Measurements from ENCODE around the gene COL6A3. TPM values are rescaled to one million over a fixed set of nuclear protein-coding genes. Genes with fewer than 3 reads are reported as not detected.

The COL6A3 gene
- total and polyA plus RNA-seq, 2 of the 13 experiments (the other 11 are each of a cell fraction or from before 2014, with no cell fraction given), result 0.03 TPM; not detected in 1

GRCh38 chr2:237445611-237446337, 31.8 kb upstream of the COL6A3 start:
- Histone ChIP-seq H3K27ac (ENCODE audit: extremely low read length, insufficient read depth, low read length) (no peak overlapping the region), H3K4me3 (replicated peaks in 1 of 3; ENCODE audit: insufficient read depth in 1 of 3, low read depth in 2 of 3, low read length in 3 of 3) (no peak overlapping the region), H2AFZ (ENCODE audit: low read length) (no peak overlapping the region), H3K27me3 (ENCODE audit: control insufficient read depth in 1 of 2, insufficient read depth in 2 of 2, low read length in 2 of 2) (peaks cover 2 to 44% of the 10 kb centered on the region in 2 experiments; a peak in 4 of 5 replicates), H3K9ac (ENCODE audit: insufficient read depth, low read depth, low read length) (no peak overlapping the region), H3K9me3 (ENCODE audit: low read length) (no peaks in the 10 kb centered on the region), H4K20me1 (ENCODE audit: insufficient read depth, low read length) (peaks cover 2% of the 10 kb centered on the region; the same call in 1 of the 2 replicates), H3K4me1 (ENCODE audit: insufficient read depth, low read length) (peaks cover 6% of the 10 kb centered on the region; the same call in 1 of the 2 replicates), H3K4me2 (ENCODE audit: low read depth, low read length) (no peak overlapping the region), H3K36me3 (replicated peaks in 1 of 2; ENCODE audit: control insufficient read depth in 1 of 2, insufficient read depth in 2 of 2, low read length in 2 of 2) (no peaks in the 10 kb centered on the region), H3K79me2 (ENCODE audit: insufficient read depth, low read length) (no peaks in the 10 kb centered on the region)
- TF ChIP-seq GATAD1 (CRISPR knock-in tag; IDR thresholded peaks at IDR 0.05) (no peak), ZNF3 (CRISPR knock-in tag; IDR thresholded peaks at IDR 0.05) (no peak), TSC22D2 (CRISPR knock-in tag; IDR thresholded peaks at IDR 0.05; ENCODE audit: borderline replicate concordance) (no peak)
- no TSS peak for BruUV-seq (replicated peaks)
- in situ Hi-C loops (cut with HindIII; ENCODE audit: extremely low pct_ligation_motif_present, low pct_unique_long_range_greater_than_20kb), result no loop called here
- CTCF ChIA-PET (ENCODE audit: low intra/inter-chr PET ratio, low total read pairs), result no interaction called here
- ATAC-seq (no peak), DNase-seq (ENCODE audit: low spot score) (no peak), FAIRE-seq (no peak)
- POLR2A ChIA-PET, result no interaction called here
- intact Hi-C loops (cut with micrococcal nuclease; ENCODE audit: unreplicated experiment), result no loop called here
- 48% methylated on average over 17 of the region's 26 CpGs for WGBS (ENCODE audit: low lambda C conversion rate)

- Histone ChIP-seq H3K4me2 (ENCODE audit: low read depth, low read length) (no peak overlapping the region), H3K79me2 (ENCODE audit: insufficient read depth, low read length) (no peaks in the 10 kb centered on the region), H2AFZ (ENCODE audit: low read length) (no peak overlapping the region), H4K20me1 (ENCODE audit: insufficient read depth, low read length) (no peaks in the 10 kb centered on the region), H3K4me1 (ENCODE audit: insufficient read depth, low read length) (no peaks in the 10 kb centered on the region), H3K9ac (ENCODE audit: insufficient read depth, low read depth, low read length) (no peak overlapping the region), H3K27me3 (ENCODE audit: control insufficient read depth in 1 of 2, insufficient read depth in 2 of 2, low read length in 2 of 2) (peaks cover 2 to 30% of the 10 kb centered on the region in 2 experiments; a peak in 4 of 5 replicates), H3K27ac (ENCODE audit: extremely low read length, insufficient read depth, low read length) (no peak overlapping the region), H3K36me3 (replicated peaks in 1 of 2; ENCODE audit: control insufficient read depth in 1 of 2, insufficient read depth in 2 of 2, low read length in 2 of 2) (no peaks in the 10 kb centered on the region), H3K9me3 (ENCODE audit: low read length) (no peaks in the 10 kb centered on the region), H3K4me3 (replicated peaks in 1 of 3; ENCODE audit: insufficient read depth in 1 of 3, low read depth in 2 of 3, low read length in 3 of 3) (no peak overlapping the region)
- ChIA-PET CTCF (ENCODE audit: low intra/inter-chr PET ratio, low total read pairs) (no interaction called here), POLR2A (no interaction called here)
- TF ChIP-seq ARNTL (CRISPR knock-in tag; IDR thresholded peaks at IDR 0.05), result no peak
- TF ChIP-seq ZNF678 (CRISPR knock-in tag; IDR thresholded peaks at IDR 0.05), result no peak
- no peak for TF ChIP-seq TARDBP (CRISPR knock-in tag; IDR thresholded peaks at IDR 0.05)
- TF ChIP-seq TRIM24 (CRISPR knock-in tag; IDR thresholded peaks at IDR 0.05), result no peak
- no peak for TF ChIP-seq ZNF788 (CRISPR knock-in tag; IDR thresholded peaks at IDR 0.05; ENCODE audit: borderline replicate concordance)
- no peak for TF ChIP-seq ZNF512B (CRISPR knock-in tag; IDR thresholded peaks at IDR 0.05; ENCODE audit: borderline replicate concordance)
- no TSS peak for BruUV-seq (replicated peaks)
- in situ Hi-C loops (cut with HindIII; ENCODE audit: extremely low pct_ligation_motif_present, low pct_unique_long_range_greater_than_20kb), result no loop called here
- 5% methylated on average over 2 of the region's 2 CpGs for WGBS (ENCODE audit: low lambda C conversion rate)
- intact Hi-C loops (cut with micrococcal nuclease; ENCODE audit: unreplicated experiment), result no loop called here
- ATAC-seq, result no peak
- no peak for FAIRE-seq
- DNase-seq (ENCODE audit: low spot score), result no peak
These were observed 30.1 kb upstream of the COL6A3 start for GRCh38 chr2:237444071-237444470.

Data from HepG2 (cell line).